Liver (tissue), 3 donors: ENCODE measurements around the gene S100A2.
"Not testable (repeated sequence)": the region's sequence is repeated elsewhere in the genome, so short reads cannot be mapped to it uniquely, and the experiment has no call there.

Experiments used
- ATF3 ChIP-seq: IDR thresholded peaks from 2 replicates; pipeline ENCODE4 v1.6.1; 2016; ENCODE audit warnings: antibody characterized with exemption
- CTCF ChIP-seq: fragments of 150-350 bp; IDR thresholded peaks from 2 replicates; pipeline ENCODE4 v1.5.1; 2017; ENCODE audit warnings: improper control_type of control experiment, low read depth, low read length; ENCODE audit not compliant: missing input control
- EGR1 ChIP-seq, 2 donors: IDR thresholded peaks; 2 replicates each; pipeline ENCODE4 v1.6.1; 2016 to 2018; ENCODE audit warnings: antibody characterized with exemption in 2 of 2, low read depth in 2 of 2
- FOXA1 ChIP-seq: IDR thresholded peaks from 2 replicates; pipeline ENCODE4 v1.6.1; 2016; ENCODE audit warnings: antibody characterized with exemption
- HNF4A ChIP-seq, 2 donors: conservative IDR thresholded peaks; 2 replicates each; pipeline ENCODE4 v1.6.1; 2016; ENCODE audit warnings: antibody characterized with exemption in 2 of 2, mild to moderate bottlenecking in 2 of 2
- JUND ChIP-seq, 2 donors: IDR thresholded peaks; 2 replicates each; pipeline ENCODE4 v1.6.1; 2016; ENCODE audit warnings: antibody characterized with exemption in 2 of 2
- MAX ChIP-seq: IDR thresholded peaks from 2 replicates; pipeline ENCODE4 v1.6.1; 2016; ENCODE audit warnings: antibody characterized with exemption
- RAD21 ChIP-seq, 2 donors: IDR thresholded peaks; 2 replicates each; pipeline ENCODE4 v1.6.1; 2016; ENCODE audit warnings: antibody characterized with exemption in 2 of 2, mild to moderate bottlenecking in 2 of 2
- REST ChIP-seq: IDR thresholded peaks from 2 replicates; pipeline ENCODE4 v1.6.1; 2016; ENCODE audit warnings: antibody characterized with exemption, mild to moderate bottlenecking
- RXRA ChIP-seq, 2 donors: IDR thresholded peaks; 2 replicates each; pipeline ENCODE4 v1.6.1; 2017 to 2018; ENCODE audit warnings: antibody characterized with exemption in 2 of 2, mild to moderate bottlenecking in 1 of 2
- SP1 ChIP-seq: IDR thresholded peaks from 2 replicates; pipeline ENCODE4 v1.6.1; 2018; ENCODE audit warnings: antibody characterized with exemption, mild to moderate bottlenecking
- TAF1 ChIP-seq: conservative IDR thresholded peaks from 2 replicates; pipeline ENCODE4 v1.6.1; 2016; ENCODE audit warnings: antibody characterized with exemption, mild to moderate bottlenecking
- YY1 ChIP-seq: IDR thresholded peaks from 2 replicates; pipeline ENCODE4 v1.6.1; 2016; ENCODE audit warnings: antibody characterized with exemption, mild to moderate bottlenecking
- ZBTB33 ChIP-seq: IDR thresholded peaks from 2 replicates; pipeline ENCODE4 v1.6.1; 2016; ENCODE audit warnings: antibody characterized with exemption
- donor health status: healthy.
- donor health status: healthy.

- not testable (repeated sequence) for TF ChIP-seq CTCF; MAX; HNF4A (conservative IDR thresholded peaks at IDR 0.05); ZBTB33; YY1; ATF3; EGR1 (IDR thresholded peaks at IDR 0.05; ENCODE audit: low read depth in 2 of 2); RXRA (IDR thresholded peaks at IDR 0.05); TAF1; JUND (IDR thresholded peaks at IDR 0.05); SP1; FOXA1; RAD21 (IDR thresholded peaks at IDR 0.05); REST
Measured at GRCh38 chr1:153520137-153520691, 45.4 kb downstream of the S100A2 start.
